HepG2 (cell line): Measurements from ENCODE around the gene FANCG. TPM values are rescaled to one million over a fixed set of nuclear protein-coding genes. Genes with fewer than 3 reads are reported as not detected.

Experiments
- ARHGAP35 ChIP-seq: sonication (generic); formaldehyde crosslinking; IDR thresholded peaks from 2 replicates; pipeline ENCODE4 v1.9.0; 2022; ENCODE audit warnings: mild to moderate bottlenecking, inconsistent platforms, moderate library complexity, missing genetic modification reagents, borderline replicate concordance
- ELF3 ChIP-seq: IDR thresholded peaks from 2 replicates; pipeline ENCODE4 v1.6.1; 2016; ENCODE audit warnings: missing genetic modification reagents, missing compliant biosample characterization
- MAFG ChIP-seq: sonication (generic); formaldehyde crosslinking; IDR thresholded peaks from 2 replicates; pipeline ENCODE4 v1.5.1; 2020; ENCODE audit warnings: mild to moderate bottlenecking, missing genetic modification reagents
- NCOR1 ChIP-seq: fragments of 200-600 bp; sonication (generic); IDR thresholded peaks from 2 replicates; pipeline ENCODE4 v1.7.0; 2017; ENCODE audit warnings: antibody characterized with exemption, low read length, borderline replicate concordance
- NR2F1 ChIP-seq, 2 experiments: fragments of 450-650 bp in 1 of 2; formaldehyde crosslinking in 1 of 2; IDR thresholded peaks; 2 replicates each; pipeline versions ENCODE4 v1.5.0 to v1.6.1; 2016 to 2020; ENCODE audit warnings: mild to moderate bottlenecking in 1 of 2, missing compliant biosample characterization in 1 of 2, missing genetic modification reagents in 1 of 2, moderate library complexity in 1 of 2
- PPARG ChIP-seq: conservative IDR thresholded peaks from 2 replicates; pipeline ENCODE4 v1.6.1; 2016; ENCODE audit warnings: missing biosample characterization, missing genetic modification reagents
- REXO4 ChIP-seq: sonication (generic); formaldehyde crosslinking; IDR thresholded peaks from 2 replicates; pipeline ENCODE4 v1.8.0; 2022; ENCODE audit warnings: missing genetic modification reagents, mild to moderate bottlenecking, borderline replicate concordance
- RFXANK ChIP-seq: IDR thresholded peaks from 2 replicates; pipeline ENCODE4 v1.6.1; 2016
- SAFB2 ChIP-seq: sonication (generic); formaldehyde crosslinking; IDR thresholded peaks from 2 replicates; pipeline ENCODE4 v1.5.1; 2020; ENCODE audit warnings: missing genetic modification reagents, low read depth, mild to moderate bottlenecking, borderline replicate concordance
- SATB2 ChIP-seq: sonication (generic); formaldehyde crosslinking; IDR thresholded peaks from 2 replicates; pipeline ENCODE4 v1.5.0; 2020; ENCODE audit warnings: missing genetic modification reagents
- SOX13 ChIP-seq, 3 experiments: fragments of 450-650 bp in 1 of 3; sonication (generic) in 1 of 3; formaldehyde crosslinking in 1 of 3; IDR thresholded peaks in 2 of 3; conservative IDR thresholded peaks in 1 of 3; 2 replicates each; pipeline versions ENCODE4 v1.5.0 to v1.6.1; 2016 to 2020; ENCODE audit warnings: antibody characterized with exemption in 1 of 3, mild to moderate bottlenecking in 1 of 3, missing compliant biosample characterization in 1 of 3, missing genetic modification reagents in 1 of 3, moderate library complexity in 1 of 3
- TAF1 ChIP-seq: sonication (generic); formaldehyde crosslinking; IDR thresholded peaks from 2 replicates; pipeline ENCODE4 v1.4.0; 2020; ENCODE audit warnings: missing genetic modification reagents
- TRAFD1 ChIP-seq: sonication (generic); formaldehyde crosslinking; IDR thresholded peaks from 2 replicates; pipeline ENCODE4 v1.5.1; 2020; ENCODE audit warnings: missing genetic modification reagents, mild to moderate bottlenecking, borderline replicate concordance
- ZEB1 ChIP-seq: IDR thresholded peaks from 2 replicates; pipeline ENCODE4 v1.6.1; 2012; ENCODE audit warnings: mild to moderate bottlenecking, low read depth, inconsistent platforms; ENCODE audit not compliant: insufficient replicate concordance
- ZNF10 ChIP-seq: sonication (generic); formaldehyde crosslinking; IDR thresholded peaks from 2 replicates; pipeline ENCODE4 v1.4.0; 2020; ENCODE audit warnings: mild to moderate bottlenecking, low read depth, missing genetic modification reagents, borderline replicate concordance
- ZNF205 ChIP-seq: IDR thresholded peaks from 2 replicates; pipeline ENCODE4 v1.6.1; 2018; ENCODE audit warnings: missing biosample characterization, missing genetic modification reagents
- ZNF24 ChIP-seq: fragments of 450-650 bp; IDR thresholded peaks from 2 replicates; pipeline ENCODE4 v1.6.1; 2017; ENCODE audit warnings: antibody characterized with exemption, mild to moderate bottlenecking
- ZNF549 ChIP-seq: sonication (generic); formaldehyde crosslinking; IDR thresholded peaks from 2 replicates; pipeline ENCODE4 v1.5.0; 2020; ENCODE audit warnings: missing genetic modification reagents
- ZNF598 ChIP-seq: sonication (generic); formaldehyde crosslinking; IDR thresholded peaks from 2 replicates; pipeline ENCODE4 v1.5.1; 2020; ENCODE audit warnings: mild to moderate bottlenecking, missing genetic modification reagents, borderline replicate concordance
- ZNF713 ChIP-seq: sonication (generic); formaldehyde crosslinking; IDR thresholded peaks from 2 replicates; pipeline ENCODE4 v1.4.0; 2020; ENCODE audit warnings: mild to moderate bottlenecking, missing genetic modification reagents
- ZNF790 ChIP-seq: sonication (generic); formaldehyde crosslinking; IDR thresholded peaks from 2 replicates; pipeline ENCODE4 v1.8.0; 2022; ENCODE audit warnings: missing genetic modification reagents, mild to moderate bottlenecking, borderline replicate concordance
- polyA plus RNA-seq, 8 experiments: library from polyadenylated mRNA; depleted of rRNA in 3 of 8; stranded (reverse) in 7 of 8; unstranded in 1 of 8; fragments of >200 nt; fragmentation: Illumina TruSeq in 4 of 8; extraction: Trizol in 4 of 8; gene quantifications; 2 replicates each; pipeline versions ENCODE4 v1.2.1 to v1.2.3, GENCODE V29; 2011 to 2016; ENCODE audit warnings: low read depth in 4 of 8, missing spikeins in 1 of 8, mixed read lengths in 1 of 8; ENCODE audit not compliant: insufficient read depth in 1 of 8
- total RNA-seq, 5 experiments: library from RNA; depleted of rRNA; stranded (reverse); fragments of >200 nt; fragmentation: Illumina TruSeq; extraction: Trizol; gene quantifications; 2 replicates each; pipeline ENCODE4 v1.2.3, GENCODE V29; 2016; ENCODE audit warnings: low read depth in 1 of 5
- TF ChIP-seq, protein P1 (sequence below): sonication (generic); formaldehyde crosslinking; IDR thresholded peaks from 2 replicates; pipeline ENCODE4 v1.8.1; 2022; ENCODE audit warnings: low read depth, mild to moderate bottlenecking, missing genetic modification reagents
- TF ChIP-seq, protein P2 (sequence below): sonication (generic); formaldehyde crosslinking; IDR thresholded peaks from 2 replicates; pipeline ENCODE4 v1.9.0; 2021; ENCODE audit warnings: missing genetic modification reagents, mild to moderate bottlenecking, borderline replicate concordance

FANCG gene
- total and polyA plus RNA-seq, 2 of the 13 experiments (the other 11 are each of a cell fraction or from before 2014, with no cell fraction given), result 14.4 to 45.1 TPM

- TF ChIP-seq MAFG (CRISPR knock-in tag) (no peak), ZNF713 (CRISPR knock-in tag) (no peak), NR2F1 (CRISPR knock-in tag; IDR thresholded peaks at IDR 0.05) (peak in 1 of 2 experiments; percentile 69; a peak in 1 of 4 replicates), ZNF549 (CRISPR knock-in tag) (no peak), ZNF24 (no peak), ZNF205 (CRISPR knock-in tag) (peak; percentile 67), SOX13 (IDR thresholded peaks at IDR 0.05) (peak; percentile 34), SOX13 (CRISPR knock-in tag; conservative IDR thresholded peaks at IDR 0.05 in 1 of 2, IDR thresholded peaks at IDR 0.05 in 1 of 2) (no peak; a peak in 2 of 4 replicates), ZNF790 (peak; percentile 79; the same call in 1 of the 2 replicates), ZNF598 (CRISPR knock-in tag) (peak; percentile 91; the same call in 1 of the 2 replicates), ELF3 (CRISPR knock-in tag) (peak; percentile 94), SATB2 (CRISPR knock-in tag) (no peak), TRAFD1 (CRISPR knock-in tag) (no peak), ZNF10 (no peak), REXO4 (CRISPR knock-in tag) (no peak), ZEB1 (peak; percentile 95), ARHGAP35 (CRISPR knock-in tag) (peak; percentile 98), SAFB2 (CRISPR knock-in tag) (no peak; the same call in 1 of the 2 replicates), NCOR1 (peak; percentile 58; the same call in 1 of the 2 replicates), PPARG (CRISPR knock-in tag) (peak; percentile 83), RFXANK (CRISPR knock-in tag) (no peak), TAF1 (CRISPR knock-in tag) (peak; percentile 95)
- TF ChIP-seq, protein P1, sequence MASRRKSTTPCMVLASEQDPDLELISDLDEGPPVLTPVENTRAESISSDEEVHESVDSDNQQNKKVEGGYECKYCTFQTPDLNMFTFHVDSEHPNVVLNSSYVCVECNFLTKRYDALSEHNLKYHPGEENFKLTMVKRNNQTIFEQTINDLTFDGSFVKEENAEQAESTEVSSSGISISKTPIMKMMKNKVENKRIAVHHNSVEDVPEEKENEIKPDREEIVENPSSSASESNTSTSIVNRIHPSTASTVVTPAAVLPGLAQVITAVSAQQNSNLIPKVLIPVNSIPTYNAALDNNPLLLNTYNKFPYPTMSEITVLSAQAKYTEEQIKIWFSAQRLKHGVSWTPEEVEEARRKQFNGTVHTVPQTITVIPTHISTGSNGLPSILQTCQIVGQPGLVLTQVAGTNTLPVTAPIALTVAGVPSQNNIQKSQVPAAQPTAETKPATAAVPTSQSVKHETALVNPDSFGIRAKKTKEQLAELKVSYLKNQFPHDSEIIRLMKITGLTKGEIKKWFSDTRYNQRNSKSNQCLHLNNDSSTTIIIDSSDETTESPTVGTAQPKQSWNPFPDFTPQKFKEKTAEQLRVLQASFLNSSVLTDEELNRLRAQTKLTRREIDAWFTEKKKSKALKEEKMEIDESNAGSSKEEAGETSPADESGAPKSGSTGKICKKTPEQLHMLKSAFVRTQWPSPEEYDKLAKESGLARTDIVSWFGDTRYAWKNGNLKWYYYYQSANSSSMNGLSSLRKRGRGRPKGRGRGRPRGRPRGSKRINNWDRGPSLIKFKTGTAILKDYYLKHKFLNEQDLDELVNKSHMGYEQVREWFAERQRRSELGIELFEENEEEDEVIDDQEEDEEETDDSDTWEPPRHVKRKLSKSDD, result peak; percentile 64; the same call in 1 of the 2 replicates
- TF ChIP-seq, protein P2, sequence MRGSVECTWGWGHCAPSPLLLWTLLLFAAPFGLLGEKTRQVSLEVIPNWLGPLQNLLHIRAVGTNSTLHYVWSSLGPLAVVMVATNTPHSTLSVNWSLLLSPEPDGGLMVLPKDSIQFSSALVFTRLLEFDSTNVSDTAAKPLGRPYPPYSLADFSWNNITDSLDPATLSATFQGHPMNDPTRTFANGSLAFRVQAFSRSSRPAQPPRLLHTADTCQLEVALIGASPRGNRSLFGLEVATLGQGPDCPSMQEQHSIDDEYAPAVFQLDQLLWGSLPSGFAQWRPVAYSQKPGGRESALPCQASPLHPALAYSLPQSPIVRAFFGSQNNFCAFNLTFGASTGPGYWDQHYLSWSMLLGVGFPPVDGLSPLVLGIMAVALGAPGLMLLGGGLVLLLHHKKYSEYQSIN (CRISPR knock-in tag), result no peak
Measured at GRCh38 chr9:35096035-35096849, 16.5 kb upstream of the FANCG start, which contains the start of gene PIGO (continued).
